GM12873 (cell line): ENCODE data around the gene MEGF9.

ENCODE experiments used
- TF ChIP-seq, protein P1 (sequence below): IDR thresholded peaks from 2 replicates; pipeline ENCODE4 v1.5.1; 2012; ENCODE audit warnings: low read depth, mild to moderate bottlenecking, moderate library complexity, low read length, control low read depth; ENCODE audit not compliant: insufficient read depth; ENCODE audit errors: missing control alignments

Gene MEGF9

DNA sequence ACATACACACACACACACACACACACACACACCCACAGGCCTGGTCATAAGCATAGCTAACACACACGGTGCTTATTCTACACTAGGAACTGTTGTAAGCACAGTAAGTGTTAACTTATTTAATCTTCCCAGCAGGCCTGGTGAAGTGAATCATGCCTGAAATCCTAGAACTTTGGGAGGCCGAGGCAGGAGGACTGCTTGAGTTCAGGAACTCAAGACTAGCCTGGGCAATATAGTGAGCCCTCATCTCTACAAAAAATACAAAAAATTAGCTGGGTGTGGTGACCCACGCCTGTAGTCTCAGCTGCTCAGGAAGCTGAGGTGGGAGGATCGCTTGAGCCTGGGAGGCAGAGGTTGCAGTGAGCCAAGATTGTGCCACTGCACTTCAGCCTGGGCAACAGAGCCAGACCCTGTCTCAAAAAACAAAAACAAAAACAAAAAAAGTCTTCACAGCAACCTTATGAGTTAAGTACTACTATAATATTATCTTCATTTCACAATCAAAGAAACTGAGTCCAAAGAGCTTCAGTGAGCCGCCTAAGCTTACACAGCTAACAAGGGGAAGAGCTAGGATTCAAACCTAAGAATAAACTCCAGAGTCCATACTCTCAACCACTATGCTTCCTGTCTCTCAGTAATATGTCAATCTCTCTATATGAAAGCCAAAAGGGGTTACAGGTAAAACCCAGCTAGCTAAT lies 2.3 kb downstream of the MEGF9 start:
- TF ChIP-seq, protein P1, sequence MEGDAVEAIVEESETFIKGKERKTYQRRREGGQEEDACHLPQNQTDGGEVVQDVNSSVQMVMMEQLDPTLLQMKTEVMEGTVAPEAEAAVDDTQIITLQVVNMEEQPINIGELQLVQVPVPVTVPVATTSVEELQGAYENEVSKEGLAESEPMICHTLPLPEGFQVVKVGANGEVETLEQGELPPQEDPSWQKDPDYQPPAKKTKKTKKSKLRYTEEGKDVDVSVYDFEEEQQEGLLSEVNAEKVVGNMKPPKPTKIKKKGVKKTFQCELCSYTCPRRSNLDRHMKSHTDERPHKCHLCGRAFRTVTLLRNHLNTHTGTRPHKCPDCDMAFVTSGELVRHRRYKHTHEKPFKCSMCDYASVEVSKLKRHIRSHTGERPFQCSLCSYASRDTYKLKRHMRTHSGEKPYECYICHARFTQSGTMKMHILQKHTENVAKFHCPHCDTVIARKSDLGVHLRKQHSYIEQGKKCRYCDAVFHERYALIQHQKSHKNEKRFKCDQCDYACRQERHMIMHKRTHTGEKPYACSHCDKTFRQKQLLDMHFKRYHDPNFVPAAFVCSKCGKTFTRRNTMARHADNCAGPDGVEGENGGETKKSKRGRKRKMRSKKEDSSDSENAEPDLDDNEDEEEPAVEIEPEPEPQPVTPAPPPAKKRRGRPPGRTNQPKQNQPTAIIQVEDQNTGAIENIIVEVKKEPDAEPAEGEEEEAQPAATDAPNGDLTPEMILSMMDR, result no peak

DNA sequence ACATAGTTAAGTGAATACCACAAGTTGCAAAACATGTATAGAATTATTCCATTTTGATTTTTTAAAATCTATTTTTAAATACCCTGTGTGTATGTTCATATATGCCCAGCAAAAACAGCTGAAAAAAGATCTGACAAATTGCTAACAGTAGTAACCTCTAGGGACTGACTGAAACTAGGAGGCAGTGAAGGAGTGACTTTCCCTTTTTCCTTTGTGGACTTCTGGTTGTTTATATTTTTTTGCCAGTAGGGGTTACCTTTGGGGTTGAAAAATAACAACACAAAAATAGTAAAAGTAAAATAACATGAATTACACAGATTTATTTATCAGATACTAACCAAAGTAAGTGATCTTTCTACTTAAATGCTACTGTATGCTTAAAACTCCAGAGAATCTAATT lies 2.9 kb downstream of the MEGF9 start:
- TF ChIP-seq, protein P1, result no peak

DNA sequence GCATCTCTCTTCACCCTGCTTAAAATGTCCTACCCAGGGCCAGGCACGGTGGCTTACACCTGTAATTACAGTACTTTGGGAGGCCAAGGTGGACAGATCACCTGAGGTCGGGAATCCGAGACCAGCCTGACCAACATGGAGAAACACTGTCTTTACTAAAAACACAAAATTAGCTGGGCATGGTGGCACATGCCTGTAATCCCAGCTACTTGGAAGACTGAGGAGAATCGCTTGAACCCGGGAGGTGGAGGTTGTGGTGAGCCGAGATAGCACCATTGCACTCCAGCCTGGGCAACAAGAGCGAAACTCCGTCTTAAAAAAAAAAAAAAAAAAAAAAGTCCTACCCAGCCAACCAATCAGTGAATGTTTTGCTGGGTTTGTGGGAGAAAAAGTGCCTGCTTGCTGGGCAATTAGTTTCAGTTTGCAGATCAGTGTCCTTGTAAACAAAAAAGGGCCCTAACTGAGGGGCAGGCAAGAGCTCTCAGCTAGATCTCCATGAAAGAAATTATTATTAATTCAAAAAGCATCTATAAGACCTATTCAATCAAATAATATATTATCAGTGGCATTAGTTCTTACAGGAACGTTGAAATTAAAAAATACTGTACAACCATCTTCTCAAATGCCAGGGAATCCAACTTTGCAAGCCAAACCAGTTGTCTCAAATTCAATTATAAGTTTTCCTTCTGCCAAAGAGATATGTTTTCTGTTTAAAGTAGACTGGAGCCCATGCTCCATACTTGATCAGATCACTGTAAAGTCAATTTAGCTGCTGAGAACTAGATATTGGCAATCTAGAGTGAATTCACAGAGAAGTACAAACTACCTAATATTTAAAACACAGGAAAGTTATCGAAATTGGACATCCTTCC lies 3.9 kb downstream of the MEGF9 start:
- TF ChIP-seq, protein P1, result no peak

DNA sequence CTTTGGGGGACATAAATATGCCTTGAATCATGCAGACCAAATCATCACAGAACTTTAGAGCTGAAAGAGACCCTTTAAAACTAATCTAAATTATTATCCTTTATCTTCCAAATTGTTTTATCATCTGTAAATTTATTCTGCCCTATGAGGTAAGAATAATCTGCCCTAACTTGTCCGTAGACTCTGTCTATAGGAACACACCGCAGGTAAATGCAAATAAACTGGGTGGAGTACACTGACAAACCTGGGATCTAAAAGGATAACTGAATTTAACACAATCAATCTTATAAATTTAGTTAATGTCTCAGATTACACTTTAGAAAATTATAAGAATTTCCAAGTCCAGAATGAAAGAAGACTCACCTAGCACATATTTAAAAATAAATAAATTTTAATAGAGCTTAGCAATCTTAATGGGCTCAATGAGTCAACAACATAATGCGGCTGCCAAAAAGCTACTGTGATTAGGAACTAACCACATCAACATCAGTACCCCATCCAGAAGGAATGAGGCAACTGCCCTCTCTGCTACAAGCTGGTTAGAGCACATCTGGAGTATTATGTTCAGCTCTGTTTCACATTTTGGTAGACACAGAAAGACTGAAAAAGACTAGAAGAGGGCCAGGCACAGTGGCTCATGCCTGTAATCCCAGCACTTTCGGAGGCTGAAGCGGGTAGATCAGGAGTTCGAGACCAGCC lies 5.6 kb downstream of the MEGF9 start:
- TF ChIP-seq, protein P1, result no peak

DNA sequence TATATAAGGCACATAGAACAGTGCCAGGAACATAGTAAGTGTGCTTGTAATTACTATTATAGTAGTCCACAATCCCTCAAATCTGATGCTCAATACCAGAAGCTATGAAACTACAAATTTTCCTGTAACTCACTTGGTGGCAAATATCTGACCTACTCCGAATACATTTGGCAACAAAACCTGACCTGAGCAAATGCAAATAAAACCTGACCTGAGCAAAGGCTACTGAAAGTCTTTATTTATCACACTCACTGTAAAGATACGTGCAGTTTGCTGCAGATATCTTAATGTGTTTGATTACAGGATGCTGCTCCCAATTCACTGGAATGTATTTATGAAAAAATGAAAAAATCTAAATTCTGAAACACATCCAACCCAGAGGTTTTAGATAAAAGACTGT lies 7.1 kb downstream of the MEGF9 start:
- TF ChIP-seq, protein P1, result no peak

DNA sequence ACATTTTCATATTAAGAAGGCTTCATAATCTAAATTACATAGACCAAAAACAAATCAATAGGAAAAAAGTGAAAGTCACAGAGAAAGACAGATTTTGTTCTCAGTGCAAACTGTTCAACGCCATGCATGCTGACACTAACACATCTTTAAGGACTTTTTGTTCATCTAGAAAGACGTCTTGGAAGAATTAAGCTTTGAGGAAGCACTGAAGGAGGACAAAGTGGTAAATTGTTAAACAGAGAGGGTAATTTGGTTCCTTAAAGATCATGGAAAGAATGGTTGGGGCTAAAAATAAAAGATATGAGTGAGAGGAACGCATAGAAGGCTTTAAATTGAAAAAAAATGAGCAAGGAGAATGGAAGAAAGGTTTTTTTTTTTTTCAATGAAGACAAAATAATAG lies 9.1 kb downstream of the MEGF9 start:
- TF ChIP-seq, protein P1, result no peak

DNA sequence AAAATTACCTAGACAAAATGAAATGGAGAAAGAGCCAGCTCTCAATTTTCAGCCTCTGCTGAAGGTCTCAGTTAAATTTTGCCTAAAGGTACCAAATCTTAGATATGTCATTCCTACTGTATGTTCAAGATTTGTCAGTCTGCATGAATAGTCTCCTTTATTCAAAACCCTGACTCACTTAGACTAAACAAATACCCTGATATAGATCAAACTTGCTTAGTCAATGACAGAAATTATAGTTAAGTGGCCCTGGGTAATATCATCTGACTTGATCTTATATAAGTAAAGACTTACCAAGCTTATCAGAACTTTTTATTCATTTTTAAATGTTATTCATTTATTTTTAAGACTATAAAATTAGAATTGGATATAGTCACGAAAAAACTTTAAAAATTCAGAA lies 12.2 kb downstream of the MEGF9 start:
- TF ChIP-seq, protein P1, result no peak
